DND-41 (cell line): ENCODE results near the gene TMEM47.

Source experiments
- ATAC-seq: fragments of 200-7000 bp; cut with Tn5 transposase; 3 replicates; pipeline ENCODE4 v1.9.1; 2021; ENCODE audit warnings: low read depth; ENCODE audit not compliant: insufficient read depth
- DNase-seq: peaks from one replicate; pipeline ENCODE4 v3.0.0-alpha.2; 2020
- H2AFZ ChIP-seq: 2 replicates; pipeline ENCODE4 v1.6.0; 2012; ENCODE audit warnings: low read depth, low read length
- H3K27ac ChIP-seq: 2 replicates; pipeline ENCODE4 v1.5.1; 2012; ENCODE audit warnings: low read length, inconsistent platforms
- H3K27me3 ChIP-seq: fragments of 200-600 bp; sonication (generic); 2 replicates; pipeline ENCODE4 v1.6.0; 2012; ENCODE audit warnings: low read length, mild to moderate bottlenecking, inconsistent platforms; ENCODE audit not compliant: insufficient read depth, poor library complexity
- H3K36me3 ChIP-seq: 2 replicates; pipeline ENCODE4 v1.5.1; 2012; ENCODE audit warnings: low read length, inconsistent platforms; ENCODE audit not compliant: insufficient read depth
- H3K4me1 ChIP-seq: 2 replicates; pipeline ENCODE4 v1.5.1; 2012; ENCODE audit warnings: mild to moderate bottlenecking, low read length; ENCODE audit not compliant: insufficient read depth
- H3K4me2 ChIP-seq: 2 replicates; pipeline ENCODE4 v1.6.0; 2012; ENCODE audit warnings: mild to moderate bottlenecking, moderate library complexity, low read length, inconsistent platforms; ENCODE audit not compliant: insufficient read depth
- H3K4me3 ChIP-seq, 2 experiments: fragments of 200-600 bp in 1 of 2; shearing (Covaris generic) in 1 of 2; 2 replicates each; pipeline ENCODE4 v1.5.1; 2012 to 2016; ENCODE audit warnings: inconsistent platforms in 2 of 2, low read length in 2 of 2, mild to moderate bottlenecking in 2 of 2, low read depth in 1 of 2, moderate library complexity in 1 of 2
- H3K79me2 ChIP-seq: 2 replicates; pipeline ENCODE4 v1.6.0; 2012; ENCODE audit warnings: low read length, inconsistent platforms; ENCODE audit not compliant: insufficient read depth
- H3K9ac ChIP-seq: 2 replicates; pipeline ENCODE4 v1.6.0; 2012; ENCODE audit warnings: low read depth, mild to moderate bottlenecking, inconsistent platforms, low read length, moderate library complexity
- H3K9me3 ChIP-seq: 2 replicates; pipeline ENCODE4 v1.5.1; 2012; ENCODE audit warnings: low read length, moderate library complexity, mild to moderate bottlenecking, inconsistent platforms; ENCODE audit not compliant: insufficient read depth, severe bottlenecking
- H4K20me1 ChIP-seq: 2 replicates; pipeline ENCODE4 v1.6.0; 2012; ENCODE audit warnings: low read length; ENCODE audit not compliant: insufficient read depth
- EZH2 ChIP-seq: IDR thresholded peaks from 3 replicates; pipeline ENCODE4 v1.6.1; 2012; ENCODE audit warnings: borderline replicate concordance, low read depth, mild to moderate bottlenecking, moderate library complexity, low read length, inconsistent platforms; ENCODE audit not compliant: severe bottlenecking
- TF ChIP-seq, protein P1 (sequence below): IDR thresholded peaks from 2 replicates; pipeline ENCODE4 v1.5.1; 2012; ENCODE audit warnings: borderline replicate concordance, low read length, moderate library complexity, mild to moderate bottlenecking; ENCODE audit not compliant: poor library complexity, severe bottlenecking; ENCODE audit errors: extremely low read depth

Gene TMEM47

GRCh38 chrX:34658326-34658725 is 1.2 kb upstream of the TMEM47 start:
- ATAC-seq: no peak
- Histone ChIP-seq H3K9ac (no peak overlapping the region), H3K27me3 (no peaks in the 10 kb centered on the region), H3K9me3 (no peaks in the 10 kb centered on the region), H3K79me2 (no peaks in the 10 kb centered on the region), H2AFZ (no peak overlapping the region), H3K4me2 (no peak overlapping the region), H3K4me1 (no peaks in the 10 kb centered on the region), H3K4me3 (no peak overlapping the region), H3K27ac (no peak overlapping the region), H4K20me1 (no peaks in the 10 kb centered on the region), H3K36me3 (no peaks in the 10 kb centered on the region)
- TF ChIP-seq, protein P1, sequence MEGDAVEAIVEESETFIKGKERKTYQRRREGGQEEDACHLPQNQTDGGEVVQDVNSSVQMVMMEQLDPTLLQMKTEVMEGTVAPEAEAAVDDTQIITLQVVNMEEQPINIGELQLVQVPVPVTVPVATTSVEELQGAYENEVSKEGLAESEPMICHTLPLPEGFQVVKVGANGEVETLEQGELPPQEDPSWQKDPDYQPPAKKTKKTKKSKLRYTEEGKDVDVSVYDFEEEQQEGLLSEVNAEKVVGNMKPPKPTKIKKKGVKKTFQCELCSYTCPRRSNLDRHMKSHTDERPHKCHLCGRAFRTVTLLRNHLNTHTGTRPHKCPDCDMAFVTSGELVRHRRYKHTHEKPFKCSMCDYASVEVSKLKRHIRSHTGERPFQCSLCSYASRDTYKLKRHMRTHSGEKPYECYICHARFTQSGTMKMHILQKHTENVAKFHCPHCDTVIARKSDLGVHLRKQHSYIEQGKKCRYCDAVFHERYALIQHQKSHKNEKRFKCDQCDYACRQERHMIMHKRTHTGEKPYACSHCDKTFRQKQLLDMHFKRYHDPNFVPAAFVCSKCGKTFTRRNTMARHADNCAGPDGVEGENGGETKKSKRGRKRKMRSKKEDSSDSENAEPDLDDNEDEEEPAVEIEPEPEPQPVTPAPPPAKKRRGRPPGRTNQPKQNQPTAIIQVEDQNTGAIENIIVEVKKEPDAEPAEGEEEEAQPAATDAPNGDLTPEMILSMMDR: no peak
- no peak for TF ChIP-seq EZH2
- DNase-seq: no peak

GRCh38 chrX:34657726-34658070 is 613 bp upstream of the TMEM47 start:
- H3K4me1 ChIP-seq: no peaks in the 10 kb centered on the region
- no peak overlapping the region for H3K27ac ChIP-seq
- no peak overlapping the region for H2AFZ ChIP-seq
- no peaks in the 10 kb centered on the region for H3K9me3 ChIP-seq
- no peaks in the 10 kb centered on the region for H3K36me3 ChIP-seq
- H4K20me1 ChIP-seq: no peaks in the 10 kb centered on the region
- H3K4me2 ChIP-seq: no peak overlapping the region
- TF ChIP-seq, protein P1: no peak
- no peak for TF ChIP-seq EZH2
- H3K9ac ChIP-seq: no peak overlapping the region
- ATAC-seq (no peak), DNase-seq (no peak)
- H3K4me3 ChIP-seq: no peak overlapping the region
- H3K79me2 ChIP-seq: no peaks in the 10 kb centered on the region
- H3K27me3 ChIP-seq: no peaks in the 10 kb centered on the region

- no peak for DNase-seq
- no peak overlapping the region for H3K9ac ChIP-seq
- no peak for TF ChIP-seq EZH2
- H3K36me3 ChIP-seq: no peaks in the 10 kb centered on the region
- H3K27me3 ChIP-seq: no peaks in the 10 kb centered on the region
- no peak overlapping the region for H3K27ac ChIP-seq
- no peak overlapping the region for H3K4me2 ChIP-seq
- no peaks in the 10 kb centered on the region for H4K20me1 ChIP-seq
- H2AFZ ChIP-seq: no peak overlapping the region
- no peak for ATAC-seq
- H3K9me3 ChIP-seq: no peaks in the 10 kb centered on the region
- H3K4me1 ChIP-seq: no peaks in the 10 kb centered on the region
- no peaks in the 10 kb centered on the region for H3K79me2 ChIP-seq
- H3K4me3 ChIP-seq: no peak overlapping the region
Observed at GRCh38 chrX:34656467-34656841, 631 bp downstream of the TMEM47 start.

- Histone ChIP-seq H3K4me3 (no peak overlapping the region), H3K9me3 (no peaks in the 10 kb centered on the region), H3K9ac (no peak overlapping the region), H4K20me1 (no peaks in the 10 kb centered on the region), H3K4me1 (no peaks in the 10 kb centered on the region), H3K4me2 (no peak overlapping the region), H3K27me3 (no peaks in the 10 kb centered on the region), H3K36me3 (no peaks in the 10 kb centered on the region), H2AFZ (no peak overlapping the region), H3K79me2 (no peaks in the 10 kb centered on the region), H3K27ac (no peak overlapping the region)
- TF ChIP-seq EZH2: no peak
- TF ChIP-seq, protein P1: no peak
- no peak for ATAC-seq
- no peak for DNase-seq
Observed at GRCh38 chrX:34655501-34656455, 1.3 kb downstream of the TMEM47 start.
